Kidney (tissue), 14 donors: ENCODE data around the gene TTLL11. TPM values are rescaled to one million over a fixed set of nuclear protein-coding genes. Genes with fewer than 3 reads are reported as not detected.
A peak's percentile ranks its signal among the peaks of the same experiment; 100 is the strongest.
"Not testable (repeated sequence)": the region's sequence is repeated elsewhere in the genome, so short reads cannot be mapped to it uniquely, and the experiment has no call there.

Experiments
- DNase-seq, 5 donors: peaks; one replicate each; pipeline ENCODE4 v3.0.0-alpha.2; 2013 to 2020
- FAIRE-seq: peaks from 2 replicates; lab custom pipeline; 2012; peaks lifted over from hg19 to GRCh38; lab: Jason Lieb, UNC
- H3K27ac ChIP-seq, 2 donors: one replicate each; pipeline ENCODE4 v1.7.0; 2013; ENCODE audit warnings: low read depth in 2 of 2, low read length in 2 of 2, inconsistent platforms in 1 of 2
- H3K27me3 ChIP-seq: one replicate; pipeline ENCODE4 v1.7.1; 2013; ENCODE audit warnings: low read length, inconsistent platforms; ENCODE audit not compliant: control insufficient read depth, insufficient read depth
- H3K36me3 ChIP-seq, 3 donors: one replicate each; pipeline versions ENCODE4 v1.7.0 to v1.7.1; 2013; ENCODE audit warnings: low read length in 3 of 3, control low read depth in 1 of 3, inconsistent platforms in 1 of 3; ENCODE audit not compliant: insufficient read depth in 3 of 3, control insufficient read depth in 2 of 3
- H3K4me1 ChIP-seq, 3 donors: one replicate each; pipeline versions ENCODE4 v1.7.0 to v1.7.1; 2013; ENCODE audit warnings: low read length in 3 of 3, inconsistent platforms in 1 of 3, low read depth in 1 of 3; ENCODE audit not compliant: control insufficient read depth in 2 of 3, insufficient read depth in 2 of 3
- H3K4me3 ChIP-seq, 3 donors: one replicate each; pipeline versions ENCODE4 v1.7.0 to v1.8.1; 2013; ENCODE audit warnings: low read length in 3 of 3, control low read depth in 1 of 3, inconsistent platforms in 1 of 3
- H3K9ac ChIP-seq, 3 donors: one replicate each; pipeline versions ENCODE4 v1.7.0 to v1.7.1; 2013; ENCODE audit warnings: low read length in 3 of 3, control low read depth in 1 of 3, inconsistent platforms in 1 of 3
- H3K9me3 ChIP-seq, 3 donors: one replicate each; pipeline versions ENCODE4 v1.7.0 to v1.7.1; 2013; ENCODE audit warnings: low read length in 3 of 3, control low read depth in 1 of 3, inconsistent platforms in 1 of 3; ENCODE audit not compliant: control insufficient read depth in 2 of 3, insufficient read depth in 1 of 3
- intact Hi-C: fragments of 100-400 bp; cut with DNase I; formaldehyde crosslinking; loops from one replicate; pipeline ENCODE4 v1.11.1; 2022
- polyA plus RNA-seq: library from polyadenylated mRNA; stranded (reverse); fragments of 350-450 nt; fragmentation: Illumina TruSeq; extraction: RNeasy Lipid Tissue Mini Kit (QIAGEN cat#74804); gene quantifications from one replicate; pipeline ENCODE4 v1.2.3, GENCODE V29; 2014; ENCODE audit warnings: low read depth, low replicate concordance; ENCODE audit not compliant: insufficient read depth
- total RNA-seq: library from RNA; stranded (reverse); fragmentation: NEBNext Ultra II Directional; extraction: Animal tissue kit (Norgen Biotek cat#: 25700); gene quantifications from one replicate; pipeline ENCODE4 v1.2.1, GENCODE V29; 2021
- TF ChIP-seq, protein P1 (sequence below): IDR thresholded peaks from 3 replicates; pipeline ENCODE4 v1.5.1; 2012; ENCODE audit warnings: mild to moderate bottlenecking, moderate library complexity, borderline replicate concordance; ENCODE audit not compliant: insufficient read depth; ENCODE audit errors: extremely low read depth
- donor health status: control.
- donor health status: control.
- donor health status: control.
- donor health status: control.
- donor health status: control.
- donor health status: DM: yes; HTN: yes; CAD: no.
- donor health status: Normal renal cell carcinoma (clear cell type).

TTLL11 gene
- total and polyA plus RNA-seq, 2 donors from 2014 or later = 2.3 to 10.0 TPM

DNA sequence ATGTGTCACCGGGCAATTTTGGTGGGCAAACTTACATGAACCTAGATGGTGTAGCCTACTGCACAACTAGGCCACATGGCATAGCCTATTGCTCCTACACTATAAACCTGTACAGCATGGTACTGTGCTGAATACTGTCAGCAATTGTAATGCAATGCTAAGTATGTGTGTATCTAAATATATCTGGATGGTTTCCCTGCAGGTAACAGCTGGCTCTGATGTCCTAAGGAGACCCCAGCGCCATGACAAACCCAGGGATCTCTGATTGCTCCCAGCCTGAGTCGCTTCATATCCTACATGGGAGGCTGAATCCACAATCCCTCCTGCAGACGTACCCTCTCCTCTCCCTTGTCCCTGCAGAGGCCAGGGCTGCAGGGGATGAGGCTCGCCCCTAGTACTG is 26.6 kb upstream of the TTLL11 start:
- Histone ChIP-seq H3K4me1 (no peaks in the 10 kb centered on the region), H3K27me3 (no peaks in the 10 kb centered on the region), H3K9ac (no peak overlapping the region), H3K9me3 (no peaks in the 10 kb centered on the region), H3K27ac (no peak overlapping the region), H3K4me3 (no peak overlapping the region), H3K36me3 (no peaks in the 10 kb centered on the region)
- no peak for FAIRE-seq
- TF ChIP-seq, protein P1, sequence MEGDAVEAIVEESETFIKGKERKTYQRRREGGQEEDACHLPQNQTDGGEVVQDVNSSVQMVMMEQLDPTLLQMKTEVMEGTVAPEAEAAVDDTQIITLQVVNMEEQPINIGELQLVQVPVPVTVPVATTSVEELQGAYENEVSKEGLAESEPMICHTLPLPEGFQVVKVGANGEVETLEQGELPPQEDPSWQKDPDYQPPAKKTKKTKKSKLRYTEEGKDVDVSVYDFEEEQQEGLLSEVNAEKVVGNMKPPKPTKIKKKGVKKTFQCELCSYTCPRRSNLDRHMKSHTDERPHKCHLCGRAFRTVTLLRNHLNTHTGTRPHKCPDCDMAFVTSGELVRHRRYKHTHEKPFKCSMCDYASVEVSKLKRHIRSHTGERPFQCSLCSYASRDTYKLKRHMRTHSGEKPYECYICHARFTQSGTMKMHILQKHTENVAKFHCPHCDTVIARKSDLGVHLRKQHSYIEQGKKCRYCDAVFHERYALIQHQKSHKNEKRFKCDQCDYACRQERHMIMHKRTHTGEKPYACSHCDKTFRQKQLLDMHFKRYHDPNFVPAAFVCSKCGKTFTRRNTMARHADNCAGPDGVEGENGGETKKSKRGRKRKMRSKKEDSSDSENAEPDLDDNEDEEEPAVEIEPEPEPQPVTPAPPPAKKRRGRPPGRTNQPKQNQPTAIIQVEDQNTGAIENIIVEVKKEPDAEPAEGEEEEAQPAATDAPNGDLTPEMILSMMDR = no peak
- no peak for DNase-seq
- intact Hi-C loops = loop anchor here (5.0 kb wide), 1 partner anchor 233 kb away; no protein-coding TSS in a partner anchor

DNA sequence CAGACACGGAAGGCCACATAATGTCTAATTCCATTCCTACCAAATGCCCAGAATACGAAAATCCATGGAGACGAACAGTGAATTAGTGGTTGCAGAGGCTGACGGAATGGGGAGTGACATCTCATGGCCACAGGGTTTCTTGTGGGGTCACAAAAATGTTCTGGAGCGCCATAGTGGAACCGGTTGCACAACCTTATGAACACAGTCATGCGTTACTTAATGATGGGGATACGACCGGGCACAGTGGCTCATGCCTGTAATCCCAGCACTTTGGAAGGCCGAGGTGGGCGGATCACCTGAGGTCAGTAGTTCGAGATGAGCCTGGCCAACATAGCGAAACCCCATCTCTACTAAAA is 26.0 kb upstream of the TTLL11 start:
- DNase-seq = peak in 1 of 5 donors; percentile 22
- Histone ChIP-seq H3K27ac (no peak overlapping the region), H3K36me3 (no peaks in the 10 kb centered on the region), H3K4me3 (no peak overlapping the region), H3K9ac (no peak overlapping the region), H3K4me1 (no peaks in the 10 kb centered on the region), H3K27me3 (no peaks in the 10 kb centered on the region), H3K9me3 (no peaks in the 10 kb centered on the region)
- no peak for FAIRE-seq
- TF ChIP-seq, protein P1 = no peak
- intact Hi-C loops = no loop called here

DNA sequence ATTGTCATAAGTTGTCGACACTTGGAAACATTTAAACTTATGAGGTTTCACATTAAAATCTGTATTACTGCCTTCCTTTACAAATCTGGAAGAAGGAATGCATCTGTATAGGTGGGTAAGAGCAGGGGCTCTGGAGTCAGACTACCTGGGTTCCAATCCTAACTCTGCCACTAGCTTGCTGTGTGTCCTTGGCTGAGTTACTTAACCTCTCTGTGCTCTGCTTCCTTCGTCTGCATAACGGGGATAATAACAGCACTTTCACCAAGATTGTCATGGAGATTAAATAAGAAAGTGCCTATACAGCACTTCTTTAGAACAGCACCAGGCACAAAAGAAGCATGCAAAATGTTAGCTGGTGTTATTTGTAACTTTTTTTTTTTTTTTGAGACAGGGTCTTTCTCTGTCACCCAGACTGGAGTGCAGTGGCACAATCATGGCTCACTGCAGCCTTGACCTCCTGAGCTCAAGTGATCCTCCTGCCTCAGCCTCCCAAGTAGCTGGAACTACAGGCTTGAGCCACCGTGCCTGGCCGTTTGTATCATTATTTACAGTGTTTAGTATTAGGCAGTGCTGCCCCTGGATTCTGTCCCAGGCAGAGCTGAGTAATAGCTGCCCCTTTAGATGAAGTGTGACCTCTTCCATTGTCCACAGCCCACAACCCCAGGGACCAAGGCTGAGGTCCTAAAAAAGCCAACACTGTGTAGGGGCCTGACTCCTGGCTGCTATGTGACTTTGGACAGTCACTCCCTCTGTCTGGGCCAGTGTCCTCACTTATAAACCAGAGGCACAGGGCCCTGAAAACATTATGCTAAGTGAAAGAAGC is 25.4 kb upstream of the TTLL11 start:
- intact Hi-C loops = no loop called here
- DNase-seq (no peak), FAIRE-seq (no peak)
- Histone ChIP-seq H3K9me3 (no peaks in the 10 kb centered on the region), H3K27ac (no peak overlapping the region), H3K36me3 (no peaks in the 10 kb centered on the region), H3K4me3 (no peak overlapping the region), H3K4me1 (no peaks in the 10 kb centered on the region), H3K9ac (no peak overlapping the region), H3K27me3 (no peaks in the 10 kb centered on the region)
- TF ChIP-seq, protein P1 = no peak

DNA sequence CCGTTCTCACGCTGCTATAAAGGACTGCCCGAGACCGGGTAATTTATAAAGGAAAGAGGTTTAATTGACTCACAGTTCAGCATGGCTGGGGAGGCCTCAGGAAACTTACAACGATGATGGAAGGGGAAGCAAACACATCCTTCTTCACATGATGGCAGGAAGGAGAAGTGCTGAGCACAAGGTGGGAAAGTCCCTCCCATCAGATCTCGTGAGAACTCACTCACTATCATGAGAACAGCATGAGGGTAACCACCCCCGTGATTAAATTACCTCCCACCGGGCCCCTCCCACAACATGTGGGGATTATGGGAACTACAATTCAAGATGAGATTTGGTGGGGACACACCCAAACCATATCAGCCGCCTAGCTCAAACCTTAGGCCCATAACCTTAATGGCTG is 24.1 kb upstream of the TTLL11 start:
- H3K9me3 ChIP-seq, H3K27ac ChIP-seq, H3K36me3 ChIP-seq, H3K4me3 ChIP-seq, H3K9ac ChIP-seq, H3K4me1 ChIP-seq, DNase-seq, intact Hi-C loops, FAIRE-seq, H3K27me3 ChIP-seq: not testable (repeated sequence)
